Thymus (tissue), 11 donors: Measurements from ENCODE around the gene ZNF684. TPM values are rescaled to one million over a fixed set of nuclear protein-coding genes. Genes with fewer than 3 reads are reported as not detected.
"Not testable (repeated sequence)": the region's sequence is repeated elsewhere in the genome, so short reads cannot be mapped to it uniquely, and the experiment has no call there.

ENCODE experiments used
- DNase-seq, 9 donors: peaks; one replicate each; pipeline ENCODE4 v3.0.0-alpha.2; 2013; ENCODE audit warnings: low spot score in 9 of 9, low read depth in 6 of 9, missing footprints in 1 of 9
- H3K27ac ChIP-seq, 2 donors: one replicate each; pipeline ENCODE4 v1.5.1; 2013; ENCODE audit warnings: control low read depth in 1 of 2, low read depth in 1 of 2, low read length in 1 of 2, mild to moderate bottlenecking in 1 of 2, moderate library complexity in 1 of 2
- H3K27me3 ChIP-seq, 2 donors: one replicate each; pipeline ENCODE4 v1.5.1; 2013; ENCODE audit warnings: low read length in 1 of 2; ENCODE audit not compliant: control insufficient read depth in 2 of 2, insufficient read depth in 1 of 2
- H3K36me3 ChIP-seq, 2 donors: one replicate each; pipeline ENCODE4 v1.5.1; 2013; ENCODE audit warnings: low read length in 1 of 2, mild to moderate bottlenecking in 1 of 2, moderate library complexity in 1 of 2; ENCODE audit not compliant: control insufficient read depth in 2 of 2, insufficient read depth in 2 of 2
- H3K4me1 ChIP-seq, 2 donors: one replicate each; pipeline ENCODE4 v1.5.1; 2013; ENCODE audit warnings: low read length in 2 of 2; ENCODE audit not compliant: control insufficient read depth in 2 of 2, insufficient read depth in 2 of 2
- H3K4me3 ChIP-seq, 2 donors: one replicate each; pipeline ENCODE4 v1.5.1; 2013; ENCODE audit warnings: low read length in 2 of 2, control low read depth in 1 of 2, mild to moderate bottlenecking in 1 of 2
- H3K9me3 ChIP-seq, 2 donors: one replicate each; pipeline ENCODE4 v1.5.1; 2013; ENCODE audit warnings: low read length in 1 of 2, mild to moderate bottlenecking in 1 of 2; ENCODE audit not compliant: control insufficient read depth in 2 of 2, insufficient read depth in 1 of 2
- WGBS: extraction: QIAGEN DNeasy Blood & Tissue Kit; methylation state at CpG from one replicate; pipeline ENCODE4 v1.1.7; 2013; 5-methylcytosine and 5-hydroxymethylcytosine counted together
- polyA plus RNA-seq: library from polyadenylated mRNA; stranded (reverse); fragments of 200-250 nt; gene quantifications from one replicate; pipeline ENCODE4 v1.2.3, GENCODE V29; 2013
- total RNA-seq: library from RNA; stranded (reverse); fragments of 120-200 nt; gene quantifications from one replicate; pipeline ENCODE4 v1.2.4, GENCODE V29; 2013
- donor health status: healthy.

ZNF684 gene
- total and polyA plus RNA-seq, 2 donors = 5.7 to 9.5 TPM

GRCh38 chr1:40532062-40532389 is 589 bp downstream of the ZNF684 start:
- no peak for DNase-seq
- H3K9me3 ChIP-seq = peaks cover 0 to 6% of the 10 kb centered on the region in 2 donors
- H3K4me1 ChIP-seq = peaks cover 7 to 8% of the 10 kb centered on the region in 2 donors
- 13% methylated on average over 3 of the region's 3 CpGs for WGBS
- H3K4me3 ChIP-seq = peak overlapping the region; percentile 60 to 66
- no peaks in the 10 kb centered on the region for H3K36me3 ChIP-seq
- peak overlapping the region; percentile 15 to 32 for H3K27ac ChIP-seq
- H3K27me3 ChIP-seq = no peaks in the 10 kb centered on the region

- Histone ChIP-seq H3K9me3 (peaks cover 0 to 6% of the 10 kb centered on the region in 2 donors), H3K4me3 (no peak overlapping the region), H3K27ac (no peak overlapping the region), H3K27me3 (no peaks in the 10 kb centered on the region), H3K36me3 (no peaks in the 10 kb centered on the region), H3K4me1 (peaks cover 7 to 8% of the 10 kb centered on the region in 2 donors)
- DNase-seq = peak in 7 of 9 donors; percentile 34 to 75 (median 46)
Measured at GRCh38 chr1:40532844-40533424, 1.5 kb downstream of the ZNF684 start.

GRCh38 chr1:40534589-40534988 is 3.2 kb downstream of the ZNF684 start:
- Histone ChIP-seq H3K9me3 (peaks cover 0 to 6% of the 10 kb centered on the region in 2 donors), H3K27me3 (no peaks in the 10 kb centered on the region), H3K27ac (no peak overlapping the region), H3K36me3 (no peaks in the 10 kb centered on the region), H3K4me1 (peaks cover 7 to 8% of the 10 kb centered on the region in 2 donors), H3K4me3 (no peak overlapping the region)
- no peak for DNase-seq

GRCh38 chr1:40535732-40536131 is 4.3 kb downstream of the ZNF684 start:
- 97% methylated on average over 2 of the region's 2 CpGs for WGBS

GRCh38 chr1:40539338-40539737 is 7.9 kb downstream of the ZNF684 start:
- no peaks in the 10 kb centered on the region for H3K27me3 ChIP-seq
- no peaks in the 10 kb centered on the region for H3K9me3 ChIP-seq
- H3K4me1 ChIP-seq = no peaks in the 10 kb centered on the region
- WGBS = 98% methylated on average over 7 of the region's 7 CpGs
- no peak for DNase-seq
- H3K4me3 ChIP-seq = no peak overlapping the region
- H3K27ac ChIP-seq = no peak overlapping the region
- H3K36me3 ChIP-seq = peaks cover 7 to 10% of the 10 kb centered on the region in 2 donors

More at GRCh38 chr1:40535732-40536131, 4.3 kb downstream of the ZNF684 start:
- Histone ChIP-seq H3K27me3 (no peaks in the 10 kb centered on the region), H3K9me3 (no peaks in the 10 kb centered on the region), H3K4me3 (no peak overlapping the region), H3K36me3 (peaks cover 0 to 2% of the 10 kb centered on the region in 2 donors), H3K27ac (no peak overlapping the region), H3K4me1 (peaks cover 7 to 8% of the 10 kb centered on the region in 2 donors)
- DNase-seq = no peak

GRCh38 chr1:40546957-40547356 is 15.5 kb downstream of the ZNF684 start:
- peaks cover 0 to 3% of the 10 kb centered on the region in 2 donors for H3K9me3 ChIP-seq
- H3K27me3 ChIP-seq = no peaks in the 10 kb centered on the region
- no peak for DNase-seq
- WGBS = 98% methylated on average over 4 of the region's 4 CpGs
- H3K27ac ChIP-seq = no peak overlapping the region
- H3K4me1 ChIP-seq = no peaks in the 10 kb centered on the region
- H3K36me3 ChIP-seq = peaks cover 21 to 25% of the 10 kb centered on the region in 2 donors
- H3K4me3 ChIP-seq = no peak overlapping the region

- H3K4me1 ChIP-seq = no peaks in the 10 kb centered on the region
- 67% methylated on average over 4 of the region's 4 CpGs for WGBS
- no peak for DNase-seq
- no peaks in the 10 kb centered on the region for H3K9me3 ChIP-seq
- no peaks in the 10 kb centered on the region for H3K27me3 ChIP-seq
- H3K36me3 ChIP-seq = no peaks in the 10 kb centered on the region
- H3K4me3 ChIP-seq = no peak overlapping the region
- no peak overlapping the region for H3K27ac ChIP-seq
Measured at GRCh38 chr1:40553017-40553416, 21.6 kb downstream of the ZNF684 start.

GRCh38 chr1:40554807-40555206 is 23.4 kb downstream of the ZNF684 start:
- not testable (repeated sequence) for DNase-seq, H3K4me1 ChIP-seq, H3K27me3 ChIP-seq, H3K9me3 ChIP-seq, H3K27ac ChIP-seq, H3K36me3 ChIP-seq, H3K4me3 ChIP-seq
- 95% methylated on average over 7 of the region's 7 CpGs for WGBS

GRCh38 chr1:40556121-40556520 is 24.7 kb downstream of the ZNF684 start:
- no peak overlapping the region for H3K27ac ChIP-seq
- H3K36me3 ChIP-seq = no peaks in the 10 kb centered on the region
- H3K4me3 ChIP-seq = no peak overlapping the region
- WGBS = 98% methylated on average over 5 of the region's 5 CpGs
- H3K4me1 ChIP-seq = no peaks in the 10 kb centered on the region
- no peak for DNase-seq
- no peaks in the 10 kb centered on the region for H3K9me3 ChIP-seq
- no peaks in the 10 kb centered on the region for H3K27me3 ChIP-seq

- not testable (repeated sequence) for H3K27ac ChIP-seq, H3K4me3 ChIP-seq, H3K9me3 ChIP-seq, H3K4me1 ChIP-seq, H3K36me3 ChIP-seq, DNase-seq, H3K27me3 ChIP-seq
- 96% methylated on average over 1 of the region's 1 CpG for WGBS
Measured at GRCh38 chr1:40558241-40558640, 26.8 kb downstream of the ZNF684 start.
